ENCODE measurements around the gene WNT2.
"Not testable (repeated sequence)": the region's sequence is repeated elsewhere in the genome, so short reads cannot be mapped to it uniquely, and the experiment has no call there.

The WNT2 gene

DNA sequence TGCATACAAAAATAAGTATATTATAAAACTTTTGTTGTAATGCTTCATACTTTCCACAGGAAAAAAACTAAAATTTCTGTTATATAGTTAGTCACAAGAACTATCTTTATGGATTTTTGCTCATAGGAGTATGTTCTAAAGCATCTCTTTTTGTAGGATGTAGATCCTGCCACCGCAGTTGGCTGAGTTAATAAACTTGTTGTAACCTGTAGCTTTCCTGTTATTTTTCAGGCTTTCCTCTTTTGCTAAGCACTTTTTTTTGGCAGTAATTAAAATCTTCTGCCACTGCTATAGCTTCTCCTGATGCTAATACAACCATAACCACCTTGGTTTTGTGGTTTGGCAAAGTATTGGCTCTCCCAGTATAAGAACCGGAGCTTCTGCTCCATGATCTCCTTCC lies 60.3 kb downstream of the WNT2 start:
- DNase-seq (ENCODE audit: low read depth in 2 of 2) = no peak

DNA sequence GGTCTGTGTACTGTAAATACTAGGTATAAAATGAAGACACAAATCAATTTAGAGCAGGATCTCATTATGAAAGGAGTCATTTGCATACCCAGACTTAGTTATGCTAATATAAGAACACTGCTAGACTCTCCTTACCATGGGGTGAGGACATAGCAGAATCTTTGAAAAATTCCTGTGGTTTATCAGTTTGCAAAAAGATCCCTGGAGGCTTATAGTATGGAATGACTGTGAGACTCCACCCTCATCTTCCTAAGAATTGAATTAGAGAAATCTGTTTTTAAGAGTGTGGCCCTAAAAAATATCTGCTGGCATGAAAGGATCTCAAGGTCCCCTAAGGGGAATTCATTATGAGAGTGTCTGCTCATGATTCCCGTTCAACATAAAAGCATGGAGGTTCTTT lies 63.2 kb downstream of the WNT2 start:
- no peak for DNase-seq (ENCODE audit: low read depth in 2 of 2)

DNA sequence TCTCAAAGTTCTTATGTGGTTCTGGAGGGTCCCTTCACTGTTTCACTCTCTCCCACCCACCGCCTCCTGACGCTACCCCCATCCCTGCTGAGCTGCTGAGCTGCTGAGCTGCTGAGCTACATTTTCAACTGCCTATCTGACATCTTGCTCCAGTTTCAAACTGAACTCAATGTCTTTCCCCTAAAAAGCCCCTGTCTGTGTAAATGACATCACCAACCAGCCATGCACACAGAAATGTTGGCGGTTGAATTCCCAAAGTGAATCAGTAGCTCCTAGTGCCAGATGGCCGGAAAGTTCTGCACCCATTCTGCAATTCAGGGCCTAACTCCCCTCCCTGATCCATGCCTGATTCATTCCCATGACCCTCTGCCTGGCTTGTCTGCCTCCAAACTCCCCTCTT lies 71.2 kb downstream of the WNT2 start:
- DNase-seq (ENCODE audit: low read depth in 2 of 2) = no peak

DNA sequence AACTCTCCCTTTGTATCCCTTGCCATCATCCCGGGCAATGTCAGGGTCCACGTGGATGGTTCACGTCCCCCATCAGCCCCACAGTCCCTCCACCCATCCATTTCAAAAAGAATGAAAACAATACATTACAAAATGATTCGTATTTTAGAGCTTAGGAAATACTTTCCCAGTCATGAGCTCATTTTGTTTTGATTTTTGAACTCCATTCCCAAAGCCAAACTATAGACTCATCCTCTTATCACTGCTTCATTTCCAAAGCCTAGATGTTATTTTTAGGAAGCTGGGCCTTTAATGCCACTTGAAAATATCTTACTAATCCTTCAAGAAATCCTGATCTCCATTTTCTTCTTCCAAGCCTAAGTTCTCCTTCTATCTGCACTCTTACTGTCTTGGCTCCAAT lies 72.1 kb downstream of the WNT2 start:
- DNase-seq (ENCODE audit: low read depth in 2 of 2) = no peak

DNA sequence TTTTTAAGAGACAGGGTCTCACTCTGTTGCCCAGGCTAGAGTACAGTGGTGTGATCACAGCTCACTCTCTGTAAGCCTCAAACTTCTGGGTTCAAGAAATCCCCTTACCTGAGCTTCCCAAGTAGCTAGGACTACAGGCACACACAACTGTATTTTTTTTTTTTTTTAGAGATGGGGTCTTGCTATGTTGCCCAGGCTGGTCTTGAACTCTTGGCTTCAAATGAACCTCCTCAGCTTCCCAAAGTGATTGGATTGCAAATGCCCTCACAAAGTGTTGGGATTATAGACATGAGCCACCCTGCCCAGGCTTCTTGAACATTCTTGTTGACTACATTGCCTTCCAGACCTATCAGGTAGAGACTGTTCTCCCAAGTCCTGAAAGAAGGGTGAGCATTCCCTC lies 72.6 kb downstream of the WNT2 start:
- no peak for DNase-seq (ENCODE audit: low read depth in 2 of 2)

DNA sequence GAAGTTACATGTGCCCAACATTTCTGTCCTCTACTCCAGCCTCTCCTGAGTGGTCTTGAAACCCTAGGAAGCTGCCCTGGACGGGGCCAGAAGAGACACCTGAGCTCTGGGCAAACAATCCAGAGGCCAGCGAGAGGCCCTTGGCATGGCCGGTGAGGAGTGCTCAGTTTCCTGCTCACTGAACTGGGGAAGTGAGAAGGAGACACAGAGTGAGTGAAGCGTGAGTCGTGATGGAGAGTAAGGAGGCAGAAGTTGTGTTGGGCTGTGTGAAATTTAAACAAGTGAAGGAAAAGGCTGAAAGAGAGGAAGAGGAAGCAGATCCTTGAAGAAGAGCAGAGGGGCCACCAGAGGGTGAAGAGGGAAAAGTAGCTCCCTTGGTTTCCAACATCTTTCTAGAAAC lies 73.2 kb downstream of the WNT2 start:
- DNase-seq (ENCODE audit: low read depth in 2 of 2) = no peak

DNA sequence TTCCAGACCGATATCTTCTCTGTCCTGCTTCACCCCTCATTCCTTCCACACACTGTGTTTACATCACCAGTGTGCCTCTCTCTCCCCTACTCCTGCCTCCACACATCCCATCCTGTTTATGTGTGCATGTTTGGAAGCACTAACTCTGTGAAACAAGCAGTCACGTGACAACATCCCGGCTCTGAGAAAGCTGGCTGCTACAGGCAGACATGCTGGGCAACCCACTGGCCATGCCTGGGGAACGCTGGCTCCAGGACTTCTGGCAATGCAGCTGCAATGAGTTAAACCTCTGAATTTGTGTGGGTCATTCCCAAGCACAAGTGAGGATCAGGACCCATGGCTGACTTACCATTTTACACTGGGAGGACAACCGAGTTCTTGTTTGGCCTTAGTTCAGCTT lies 74.0 kb downstream of the WNT2 start:
- DNase-seq (ENCODE audit: low read depth in 2 of 2) = no peak

DNA sequence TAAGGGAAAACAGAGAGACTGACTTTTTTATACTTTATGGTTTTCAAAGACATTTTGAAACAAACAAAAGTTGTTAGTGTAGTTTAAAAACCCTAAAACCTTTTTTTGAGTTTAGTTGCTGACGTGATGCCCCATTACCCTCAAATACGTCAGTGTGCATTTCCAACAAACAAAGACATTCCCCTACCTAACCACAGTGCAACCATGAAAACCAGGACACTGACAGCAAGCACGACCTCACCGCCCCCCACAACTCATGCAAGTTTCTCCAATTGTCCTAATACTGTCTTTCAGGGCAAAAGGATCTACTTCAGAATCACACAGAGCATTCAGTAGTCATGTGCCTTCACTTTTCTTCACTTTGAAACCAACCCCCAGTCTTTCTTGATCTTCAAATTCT lies 75.0 kb downstream of the WNT2 start:
- DNase-seq (ENCODE audit: low read depth in 2 of 2) = no peak

DNA sequence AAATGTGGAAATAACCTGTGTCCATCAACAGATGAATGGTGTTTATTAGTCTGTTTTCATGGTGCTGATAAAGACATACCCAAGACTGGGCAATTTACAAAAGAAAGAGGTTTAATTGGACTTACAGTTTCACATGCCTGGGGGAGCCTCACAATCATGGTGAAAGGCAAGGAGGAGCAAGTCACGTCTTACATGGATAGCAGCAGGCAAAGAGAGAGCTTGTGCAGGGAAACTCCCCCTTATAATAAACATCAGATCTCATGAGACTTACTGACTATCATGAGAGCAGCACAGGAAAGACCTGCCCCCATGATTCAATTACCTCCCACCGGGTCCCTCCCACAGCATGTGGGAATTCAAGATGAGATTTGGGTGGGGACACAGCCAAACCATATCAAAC lies 77.2 kb downstream of the WNT2 start:
- DNase-seq (ENCODE audit: low read depth in 2 of 2) = not testable (repeated sequence)

DNA sequence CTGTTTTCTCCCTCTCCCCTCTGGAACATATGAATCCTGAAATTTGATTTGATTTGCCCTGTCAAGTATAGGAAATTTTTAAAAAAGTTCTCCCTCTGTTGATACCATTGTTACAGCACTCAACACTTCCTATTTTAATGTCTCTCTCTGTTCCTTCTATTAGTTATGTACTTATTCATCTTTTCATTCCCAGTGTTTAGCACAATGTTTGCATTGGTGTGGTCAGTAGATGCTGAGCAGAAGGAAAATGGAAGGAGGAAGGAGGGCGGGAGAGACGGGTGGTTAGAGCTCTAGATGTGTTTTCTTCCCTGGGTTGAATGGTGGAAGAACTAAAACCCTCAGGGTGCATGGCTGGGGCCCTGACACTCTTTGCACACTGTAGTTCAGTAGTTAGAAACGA lies 79.5 kb downstream of the WNT2 start:
- no peak for DNase-seq (ENCODE audit: low read depth in 2 of 2)

DNA sequence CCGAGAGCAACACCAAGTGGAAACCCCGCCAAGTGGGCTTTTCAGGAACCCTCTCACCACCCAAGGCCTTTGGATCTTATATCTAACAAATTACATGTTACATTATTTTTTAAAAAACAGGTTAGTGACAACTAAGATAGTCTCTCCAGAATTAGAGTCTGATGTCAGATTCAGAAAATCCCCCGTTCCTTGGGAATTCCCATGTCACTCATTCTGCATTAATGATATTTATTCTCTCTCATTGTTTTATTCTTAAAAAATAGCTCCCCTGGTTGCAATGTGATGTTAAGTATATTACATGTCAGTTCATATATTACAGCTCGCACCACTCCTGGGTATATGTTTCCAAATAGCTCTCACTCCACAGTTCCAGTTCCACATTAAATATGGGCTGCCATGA lies 81.8 kb downstream of the WNT2 start:
- DNase-seq (ENCODE audit: low read depth in 2 of 2) = no peak

DNA sequence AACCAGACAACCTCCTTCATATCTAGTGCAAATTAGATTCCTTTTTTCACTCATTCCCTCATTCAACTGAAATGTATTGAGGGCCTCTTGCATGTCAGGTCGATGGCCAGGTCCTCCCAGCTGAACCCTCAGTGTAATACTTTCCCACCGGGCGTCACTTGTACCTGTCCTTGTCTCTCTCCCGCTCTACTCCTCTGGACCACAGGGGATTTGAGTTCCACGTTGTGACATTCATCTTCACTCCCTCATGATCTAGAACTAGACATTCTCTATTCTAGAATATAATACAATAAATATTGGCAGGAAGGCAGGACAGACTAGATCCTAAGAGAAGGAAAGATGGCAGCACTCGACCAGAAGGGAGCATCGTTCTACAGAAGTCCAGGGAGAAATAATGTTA lies 83.9 kb downstream of the WNT2 start:
- DNase-seq (ENCODE audit: low read depth in 2 of 2) = no peak

DNA sequence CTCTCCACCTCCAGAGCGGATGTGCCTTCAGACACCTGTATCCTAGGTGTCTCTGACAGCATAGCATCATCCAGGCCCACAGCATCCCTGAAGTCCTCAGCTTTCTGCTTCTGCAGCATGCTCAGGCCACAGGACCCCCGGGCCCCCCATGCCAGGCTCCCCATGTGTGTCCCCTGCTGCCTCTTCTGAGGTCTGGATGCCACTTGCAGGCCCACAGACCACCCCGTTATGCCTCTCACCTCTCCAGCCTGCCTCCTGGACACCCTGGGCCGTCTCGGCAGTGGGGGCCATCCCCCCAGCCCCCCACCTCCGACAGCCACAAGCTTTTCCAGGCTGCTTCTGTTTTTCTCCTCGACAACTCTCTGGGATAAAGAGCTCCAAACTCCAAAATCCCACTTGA lies 84.4 kb downstream of the WNT2 start:
- DNase-seq (ENCODE audit: low read depth in 2 of 2) = no peak

DNA sequence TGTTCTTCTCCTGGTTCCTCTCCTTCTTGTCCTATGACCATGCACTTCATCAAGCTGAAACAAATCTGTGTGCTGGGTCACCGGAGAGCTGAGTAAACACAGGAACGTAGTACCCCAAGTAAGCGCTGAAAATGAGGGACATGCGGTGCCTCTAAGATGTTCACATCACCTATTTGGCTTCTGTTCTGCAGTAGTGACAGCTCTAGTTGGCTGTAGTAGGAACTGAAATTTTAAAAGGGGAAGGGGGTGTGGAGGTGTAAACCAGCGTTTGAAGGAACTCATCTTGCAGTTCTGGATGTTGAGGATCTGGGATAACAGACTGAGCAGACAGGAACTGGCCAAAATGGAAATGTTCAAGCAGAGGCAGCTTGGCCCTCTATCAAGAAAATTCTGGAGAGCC lies 85.2 kb downstream of the WNT2 start:
- DNase-seq (ENCODE audit: low read depth in 2 of 2) = no peak

DNA sequence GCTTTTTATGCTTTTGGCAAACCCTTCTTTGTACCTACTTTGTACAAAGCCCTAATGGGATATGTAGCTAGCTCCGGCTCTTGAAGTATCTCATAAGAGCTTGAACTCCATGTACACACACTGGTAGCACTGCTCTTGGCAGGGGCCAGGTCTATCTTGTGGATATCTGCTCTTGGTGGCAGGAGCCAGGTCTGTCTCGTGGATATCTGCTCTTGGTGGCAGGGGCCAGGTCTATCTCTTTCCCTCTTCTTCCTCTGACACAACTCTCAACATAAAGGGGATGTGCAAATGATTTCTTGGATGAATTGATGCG lies 91.9 kb downstream of the WNT2 start:
- no peak for DNase-seq (ENCODE audit: low read depth in 2 of 2)

DNA sequence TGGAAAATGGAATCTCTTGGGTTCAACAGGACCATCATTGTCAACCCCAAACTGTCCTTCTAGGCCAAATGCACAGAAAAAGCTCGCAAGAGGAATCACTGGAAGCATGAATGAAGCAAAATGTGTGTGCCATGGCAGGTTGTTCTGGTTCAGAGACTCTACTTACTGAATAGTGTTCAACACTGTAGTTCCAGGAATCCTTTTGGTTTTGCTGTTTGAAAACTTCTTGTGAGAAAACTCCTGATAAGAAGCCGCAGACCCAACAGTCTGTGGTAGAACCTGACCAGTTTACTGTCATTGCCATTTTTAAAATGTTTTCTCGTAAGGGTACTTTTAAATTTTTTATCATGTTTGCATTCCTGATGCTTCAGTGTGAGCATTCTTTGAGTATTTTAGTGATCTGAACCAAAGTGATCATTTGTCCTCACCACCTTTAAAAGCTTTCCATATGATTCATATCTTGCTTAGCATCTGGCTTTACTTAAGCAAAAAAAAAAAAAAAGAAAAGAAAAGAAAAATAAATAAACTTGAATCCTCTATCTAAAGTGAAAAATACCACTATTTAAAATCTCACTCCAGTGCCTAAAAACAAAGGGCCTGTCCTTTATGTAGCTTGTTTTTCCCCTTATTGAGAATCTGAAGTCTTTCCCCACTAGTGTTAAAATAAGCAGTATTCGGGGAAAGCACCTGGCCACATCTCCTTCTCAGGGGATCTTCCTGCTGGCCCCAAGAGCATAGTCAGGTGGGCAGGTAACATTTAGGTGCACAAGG lies 92.4 kb downstream of the WNT2 start:
- no peak for DNase-seq (ENCODE audit: low read depth in 2 of 2)

DNA sequence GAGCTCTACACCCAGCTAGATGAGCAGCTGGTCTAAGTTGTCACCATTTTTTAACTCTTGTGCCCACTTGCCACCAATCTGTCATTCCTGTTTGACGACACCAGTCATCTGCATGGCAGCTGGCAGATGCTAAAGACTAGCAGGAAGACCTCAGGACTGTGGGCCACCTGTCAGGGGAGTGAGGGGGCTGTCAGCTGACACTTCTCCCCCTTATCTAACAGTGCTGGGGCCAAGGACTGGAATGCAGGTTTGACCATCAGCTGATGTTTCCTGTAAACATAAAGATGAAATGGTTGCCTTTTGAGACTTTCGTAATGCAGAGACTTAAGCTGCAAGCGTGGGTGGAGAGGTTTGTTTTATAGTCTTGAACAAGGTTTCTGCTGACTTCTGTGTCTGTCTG lies 93.5 kb downstream of the WNT2 start:
- no peak for DNase-seq (ENCODE audit: low read depth in 2 of 2)

DNA sequence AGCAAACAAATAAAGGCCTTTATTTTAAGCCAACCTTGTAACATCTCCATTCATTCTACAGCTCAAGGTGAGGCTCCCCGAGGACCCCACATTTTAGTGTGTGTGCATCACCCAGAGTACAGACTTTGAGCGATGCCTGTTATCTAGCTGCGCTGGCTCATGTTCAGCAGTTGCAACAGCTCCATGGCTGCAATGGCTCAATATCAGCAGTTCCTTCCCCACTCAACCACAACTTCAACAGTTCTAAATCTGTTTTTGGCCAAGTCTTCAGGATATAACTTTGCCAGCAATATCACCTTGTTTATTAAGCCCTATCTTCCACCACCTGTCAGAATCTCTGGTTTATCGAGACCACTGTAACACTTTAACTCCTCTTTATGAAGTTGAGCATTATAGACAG lies 95.8 kb downstream of the WNT2 start:
- no peak for DNase-seq (ENCODE audit: low read depth in 2 of 2)

DNA sequence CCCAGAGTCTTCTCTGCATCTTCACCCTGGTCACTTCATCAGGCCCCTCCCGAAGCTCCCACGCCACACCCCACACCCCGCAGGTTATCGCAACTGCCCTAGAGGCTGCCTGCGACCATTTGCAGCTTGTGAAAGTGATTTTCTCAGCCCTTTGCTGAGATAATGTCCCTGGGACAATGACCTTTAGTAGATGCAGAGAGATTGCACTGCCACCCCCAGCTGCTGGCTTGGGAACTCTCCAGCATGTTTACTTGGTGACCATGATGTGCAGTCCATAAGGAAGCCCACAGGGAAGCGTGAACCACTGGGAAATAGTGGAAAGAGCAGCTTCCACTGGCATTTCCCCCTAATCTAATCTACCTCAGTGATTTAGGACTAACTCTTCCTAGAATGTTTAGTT lies 97.3 kb downstream of the WNT2 start:
- no peak for DNase-seq (ENCODE audit: low read depth in 2 of 2)

All from stimulated activated CD4-positive, alpha-beta T cell treated with anti-CD3 and anti-CD28 coated beads, Interleukin-4, amount 100 ng/mL, for 48 hours (primary cell).